ENCODE data around the gene WIPF2.

Gene WIPF2, protein sequence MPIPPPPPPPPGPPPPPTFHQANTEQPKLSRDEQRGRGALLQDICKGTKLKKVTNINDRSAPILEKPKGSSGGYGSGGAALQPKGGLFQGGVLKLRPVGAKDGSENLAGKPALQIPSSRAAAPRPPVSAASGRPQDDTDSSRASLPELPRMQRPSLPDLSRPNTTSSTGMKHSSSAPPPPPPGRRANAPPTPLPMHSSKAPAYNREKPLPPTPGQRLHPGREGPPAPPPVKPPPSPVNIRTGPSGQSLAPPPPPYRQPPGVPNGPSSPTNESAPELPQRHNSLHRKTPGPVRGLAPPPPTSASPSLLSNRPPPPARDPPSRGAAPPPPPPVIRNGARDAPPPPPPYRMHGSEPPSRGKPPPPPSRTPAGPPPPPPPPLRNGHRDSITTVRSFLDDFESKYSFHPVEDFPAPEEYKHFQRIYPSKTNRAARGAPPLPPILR

GRCh38 chr17:40218740-40219593 is at the start of gene WIPF2:
TSS of gene WIPF2 (plus strand) at chr17:40219304. CDS start at chr17:40256460, 37,156 bp downstream.
- peak; percentile 95 for DNase-seq (ENCODE audit: low read depth)
- TF ChIP-seq, protein P1, sequence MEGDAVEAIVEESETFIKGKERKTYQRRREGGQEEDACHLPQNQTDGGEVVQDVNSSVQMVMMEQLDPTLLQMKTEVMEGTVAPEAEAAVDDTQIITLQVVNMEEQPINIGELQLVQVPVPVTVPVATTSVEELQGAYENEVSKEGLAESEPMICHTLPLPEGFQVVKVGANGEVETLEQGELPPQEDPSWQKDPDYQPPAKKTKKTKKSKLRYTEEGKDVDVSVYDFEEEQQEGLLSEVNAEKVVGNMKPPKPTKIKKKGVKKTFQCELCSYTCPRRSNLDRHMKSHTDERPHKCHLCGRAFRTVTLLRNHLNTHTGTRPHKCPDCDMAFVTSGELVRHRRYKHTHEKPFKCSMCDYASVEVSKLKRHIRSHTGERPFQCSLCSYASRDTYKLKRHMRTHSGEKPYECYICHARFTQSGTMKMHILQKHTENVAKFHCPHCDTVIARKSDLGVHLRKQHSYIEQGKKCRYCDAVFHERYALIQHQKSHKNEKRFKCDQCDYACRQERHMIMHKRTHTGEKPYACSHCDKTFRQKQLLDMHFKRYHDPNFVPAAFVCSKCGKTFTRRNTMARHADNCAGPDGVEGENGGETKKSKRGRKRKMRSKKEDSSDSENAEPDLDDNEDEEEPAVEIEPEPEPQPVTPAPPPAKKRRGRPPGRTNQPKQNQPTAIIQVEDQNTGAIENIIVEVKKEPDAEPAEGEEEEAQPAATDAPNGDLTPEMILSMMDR (conservative IDR thresholded peaks at IDR 0.05; ENCODE audit: low read length): peak; percentile 63
- H3K4me3 ChIP-seq (ENCODE audit: low read length): peak within 1 kb of the TSS; percentile 77

- H3K4me3 ChIP-seq (ENCODE audit: low read length): no peak overlapping the region
- TF ChIP-seq, protein P1 (conservative IDR thresholded peaks at IDR 0.05; ENCODE audit: low read length): no peak
- no peak for DNase-seq (ENCODE audit: low read depth)
These were observed 48.8 kb upstream of the WIPF2 start for GRCh38 chr17:40170325-40170724.

GRCh38 chr17:40171750-40172149 is 47.4 kb upstream of the WIPF2 start:
- TF ChIP-seq, protein P1 (conservative IDR thresholded peaks at IDR 0.05; ENCODE audit: low read length): no peak
- H3K4me3 ChIP-seq (ENCODE audit: low read length): no peak overlapping the region
- no peak for DNase-seq (ENCODE audit: low read depth)

- DNase-seq (ENCODE audit: low read depth): no peak
- H3K4me3 ChIP-seq (ENCODE audit: low read length): no peak overlapping the region
- TF ChIP-seq, protein P1 (conservative IDR thresholded peaks at IDR 0.05; ENCODE audit: low read length): no peak
These were observed 45.9 kb upstream of the WIPF2 start for GRCh38 chr17:40173091-40173777.

GRCh38 chr17:40173778-40174135 is 45.3 kb upstream of the WIPF2 start:
- H3K4me3 ChIP-seq (ENCODE audit: low read length): no peak overlapping the region
- TF ChIP-seq, protein P1 (conservative IDR thresholded peaks at IDR 0.05; ENCODE audit: low read length): no peak
- no peak for DNase-seq (ENCODE audit: low read depth)

DNA sequence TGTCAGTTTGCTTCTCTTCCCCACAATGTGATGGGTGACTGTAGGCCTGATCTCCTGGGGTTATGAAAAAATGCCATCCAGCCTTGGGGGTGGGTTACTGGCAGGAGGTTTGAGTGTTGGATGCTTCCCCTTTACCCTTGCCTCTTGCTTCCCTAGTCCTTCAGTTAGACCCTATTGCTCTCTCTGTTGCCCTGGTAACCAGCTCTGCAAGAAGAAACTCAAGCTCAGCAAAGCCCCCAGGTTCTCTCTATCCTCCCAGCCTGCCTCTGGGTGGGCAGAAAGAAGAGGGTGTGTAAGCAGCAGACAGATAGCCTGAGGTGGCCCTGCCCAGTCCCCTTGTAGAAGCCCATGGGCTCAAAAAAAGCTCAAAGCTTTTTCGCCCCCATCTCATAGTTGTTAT is 44.6 kb upstream of the WIPF2 start:
- DNase-seq (ENCODE audit: low read depth): no peak
- TF ChIP-seq, protein P1 (conservative IDR thresholded peaks at IDR 0.05; ENCODE audit: low read length): no peak
- H3K4me3 ChIP-seq (ENCODE audit: low read length): no peak overlapping the region

All from AG10803 (cell line).